Measurements from ENCODE around the gene GPR158. TPM values are rescaled to one million over a fixed set of nuclear protein-coding genes. Genes with fewer than 3 reads are reported as not detected.
"Not testable (repeated sequence)": the region's sequence is repeated elsewhere in the genome, so short reads cannot be mapped to it uniquely, and the experiment has no call there.

Gene GPR158
- total RNA-seq, 1 donor from 2014 or later: 0.52 TPM

DNA sequence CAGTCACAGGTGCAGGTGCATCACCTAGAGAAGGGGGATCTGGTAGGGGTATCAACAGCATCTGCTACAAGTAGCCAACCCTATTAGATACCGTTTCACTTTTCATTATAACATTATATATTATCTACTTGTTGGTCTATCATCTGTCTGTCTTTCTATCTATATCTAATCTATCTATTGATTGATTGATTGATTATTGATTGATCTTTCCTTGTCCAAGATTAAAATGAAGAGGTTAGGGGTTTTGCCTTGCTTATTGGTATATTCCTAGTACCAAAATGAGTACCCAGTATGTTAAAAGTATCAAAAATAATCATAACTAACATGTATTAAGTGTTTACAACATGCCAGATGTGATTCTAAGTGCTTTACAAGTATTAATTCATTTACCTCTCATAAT lies 121.5 kb downstream of the GPR158 start:
- no peaks in the 10 kb centered on the region for H3K9me3 ChIP-seq (ENCODE audit: control insufficient read depth in 3 of 3, low read length in 3 of 3)
- no peaks in the 10 kb centered on the region for H3K27me3 ChIP-seq (ENCODE audit: control insufficient read depth in 3 of 3, insufficient read depth in 3 of 3, low read length in 3 of 3)
- no peaks in the 10 kb centered on the region for H3K4me1 ChIP-seq (ENCODE audit: control insufficient read depth in 3 of 3, insufficient read depth in 3 of 3, low read length in 3 of 3)
- no peak overlapping the region for H3K9ac ChIP-seq (ENCODE audit: low read depth in 1 of 3, low read length in 3 of 3)
- H3K36me3 ChIP-seq (ENCODE audit: control insufficient read depth in 3 of 3, insufficient read depth in 3 of 3, low read length in 3 of 3): no peaks in the 10 kb centered on the region
- no peak overlapping the region for H3K4me3 ChIP-seq (ENCODE audit: low read length in 3 of 3)
- no peak overlapping the region for H3K27ac ChIP-seq (ENCODE audit: low read depth, low read length)

DNA sequence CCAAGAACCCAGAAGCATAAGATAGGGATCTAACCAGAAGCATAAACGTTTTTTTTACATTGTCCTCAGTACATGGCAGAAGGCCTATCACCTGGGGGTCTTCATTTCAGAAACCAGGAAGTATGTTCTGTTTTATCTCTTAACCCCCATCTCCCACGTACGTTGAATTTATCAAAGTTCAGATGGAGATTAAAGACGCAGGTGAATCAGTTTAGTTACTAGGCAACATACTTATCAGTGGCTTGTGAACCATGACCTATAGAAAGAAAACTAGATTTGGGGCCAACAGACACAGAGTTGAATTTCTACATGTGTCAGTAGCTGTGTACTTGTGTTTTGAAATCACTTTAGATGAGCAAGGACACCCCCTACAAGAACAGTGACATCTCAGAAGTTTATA lies 122.7 kb downstream of the GPR158 start:
- no peaks in the 10 kb centered on the region for H3K4me1 ChIP-seq (ENCODE audit: control insufficient read depth in 3 of 3, insufficient read depth in 3 of 3, low read length in 3 of 3)
- no peak overlapping the region for H3K4me3 ChIP-seq (ENCODE audit: low read length in 3 of 3)
- H3K9ac ChIP-seq (ENCODE audit: low read depth in 1 of 3, low read length in 3 of 3): no peak overlapping the region
- no peaks in the 10 kb centered on the region for H3K9me3 ChIP-seq (ENCODE audit: control insufficient read depth in 3 of 3, low read length in 3 of 3)
- H3K36me3 ChIP-seq (ENCODE audit: control insufficient read depth in 3 of 3, insufficient read depth in 3 of 3, low read length in 3 of 3): no peaks in the 10 kb centered on the region
- no peaks in the 10 kb centered on the region for H3K27me3 ChIP-seq (ENCODE audit: control insufficient read depth in 3 of 3, insufficient read depth in 3 of 3, low read length in 3 of 3)
- H3K27ac ChIP-seq (ENCODE audit: low read depth, low read length): no peak overlapping the region

DNA sequence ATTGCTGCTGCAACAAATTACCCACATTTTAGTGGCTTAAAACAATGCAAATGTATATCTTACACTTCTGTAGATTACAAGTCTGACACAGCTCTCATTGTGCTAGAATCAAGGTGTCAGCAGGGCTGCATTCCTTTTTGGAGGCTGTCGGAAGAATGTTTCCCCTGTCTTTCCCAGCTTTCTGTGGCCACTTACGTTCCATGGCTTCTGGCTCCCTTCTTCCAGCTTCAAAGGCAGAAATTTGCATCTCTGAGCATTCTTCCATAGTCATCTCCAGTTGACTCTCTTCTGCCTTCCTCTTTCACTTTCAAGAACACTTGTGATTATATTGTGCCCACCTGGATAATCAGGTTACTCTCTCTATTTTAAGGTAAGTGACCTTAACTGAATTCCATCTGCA lies 125.3 kb downstream of the GPR158 start:
- Histone ChIP-seq H3K4me3 (ENCODE audit: low read length in 3 of 3) (no peak overlapping the region), H3K36me3 (ENCODE audit: control insufficient read depth in 3 of 3, insufficient read depth in 3 of 3, low read length in 3 of 3) (no peaks in the 10 kb centered on the region), H3K27ac (ENCODE audit: low read depth, low read length) (no peak overlapping the region), H3K4me1 (ENCODE audit: control insufficient read depth in 3 of 3, insufficient read depth in 3 of 3, low read length in 3 of 3) (peaks cover 0 to under 1% (median 0%) of the 10 kb centered on the region in 3 donors), H3K9ac (ENCODE audit: low read depth in 1 of 3, low read length in 3 of 3) (no peak overlapping the region), H3K27me3 (ENCODE audit: control insufficient read depth in 3 of 3, insufficient read depth in 3 of 3, low read length in 3 of 3) (no peaks in the 10 kb centered on the region), H3K9me3 (ENCODE audit: control insufficient read depth in 3 of 3, low read length in 3 of 3) (no peaks in the 10 kb centered on the region)

DNA sequence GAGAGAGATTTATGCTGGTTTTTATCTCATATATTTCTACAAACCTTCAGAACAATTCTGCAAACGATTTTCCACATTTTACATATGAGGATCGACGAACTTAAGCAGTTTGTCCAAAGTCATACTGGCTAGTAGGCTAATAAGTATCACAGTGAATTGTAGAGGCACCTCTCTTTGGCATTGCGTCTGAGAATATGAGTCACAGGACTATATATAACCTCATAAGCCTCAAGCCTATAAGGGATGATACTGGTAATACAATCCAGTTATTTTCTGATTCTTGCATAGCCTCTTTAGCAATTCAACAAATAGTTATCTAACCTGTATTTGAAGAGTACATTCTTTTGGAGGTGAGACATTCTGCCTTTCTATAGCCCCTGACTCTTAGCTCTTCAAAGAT lies 129.8 kb downstream of the GPR158 start:
- H3K27ac ChIP-seq (ENCODE audit: low read depth, low read length): peak overlapping the region; percentile 57

DNA sequence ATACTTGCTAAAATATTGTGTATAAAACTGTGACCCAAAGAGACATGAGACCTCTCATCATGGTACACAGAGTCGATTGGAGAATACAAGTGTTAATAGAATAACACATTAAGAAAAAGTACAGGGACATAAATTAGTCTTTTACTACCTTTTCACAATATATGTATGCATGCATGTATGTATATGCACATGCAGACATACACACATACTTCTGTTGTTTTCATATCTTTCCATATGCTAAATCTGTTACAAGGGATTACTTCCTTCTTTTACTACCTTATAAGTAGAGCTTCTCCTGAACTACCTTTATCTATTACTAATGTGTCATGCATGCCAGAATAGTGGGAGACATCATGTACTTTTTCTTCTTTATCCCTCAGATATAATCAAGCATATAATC lies 131.6 kb downstream of the GPR158 start:
- H3K4me1 ChIP-seq (ENCODE audit: control insufficient read depth in 3 of 3, insufficient read depth in 3 of 3, low read length in 3 of 3): peaks cover 0 to 2% (median 0%) of the 10 kb centered on the region in 3 donors
- no peak overlapping the region for H3K9ac ChIP-seq (ENCODE audit: low read depth in 1 of 3, low read length in 3 of 3)
- no peaks in the 10 kb centered on the region for H3K9me3 ChIP-seq (ENCODE audit: control insufficient read depth in 3 of 3, low read length in 3 of 3)
- H3K27ac ChIP-seq (ENCODE audit: low read depth, low read length): no peak overlapping the region
- no peaks in the 10 kb centered on the region for H3K36me3 ChIP-seq (ENCODE audit: control insufficient read depth in 3 of 3, insufficient read depth in 3 of 3, low read length in 3 of 3)
- no peaks in the 10 kb centered on the region for H3K27me3 ChIP-seq (ENCODE audit: control insufficient read depth in 3 of 3, insufficient read depth in 3 of 3, low read length in 3 of 3)
- no peak overlapping the region for H3K4me3 ChIP-seq (ENCODE audit: low read length in 3 of 3)

More for the DNA sequence above, 129.8 kb downstream of the GPR158 start:
- peaks cover 0 to 2% (median 0%) of the 10 kb centered on the region in 3 donors for H3K4me1 ChIP-seq (ENCODE audit: control insufficient read depth in 3 of 3, insufficient read depth in 3 of 3, low read length in 3 of 3)
- no peaks in the 10 kb centered on the region for H3K9me3 ChIP-seq (ENCODE audit: control insufficient read depth in 3 of 3, low read length in 3 of 3)
- H3K27me3 ChIP-seq (ENCODE audit: control insufficient read depth in 3 of 3, insufficient read depth in 3 of 3, low read length in 3 of 3): no peaks in the 10 kb centered on the region
- no peak overlapping the region for H3K4me3 ChIP-seq (ENCODE audit: low read length in 3 of 3)
- no peak overlapping the region for H3K9ac ChIP-seq (ENCODE audit: low read depth in 1 of 3, low read length in 3 of 3)
- no peaks in the 10 kb centered on the region for H3K36me3 ChIP-seq (ENCODE audit: control insufficient read depth in 3 of 3, insufficient read depth in 3 of 3, low read length in 3 of 3)

DNA sequence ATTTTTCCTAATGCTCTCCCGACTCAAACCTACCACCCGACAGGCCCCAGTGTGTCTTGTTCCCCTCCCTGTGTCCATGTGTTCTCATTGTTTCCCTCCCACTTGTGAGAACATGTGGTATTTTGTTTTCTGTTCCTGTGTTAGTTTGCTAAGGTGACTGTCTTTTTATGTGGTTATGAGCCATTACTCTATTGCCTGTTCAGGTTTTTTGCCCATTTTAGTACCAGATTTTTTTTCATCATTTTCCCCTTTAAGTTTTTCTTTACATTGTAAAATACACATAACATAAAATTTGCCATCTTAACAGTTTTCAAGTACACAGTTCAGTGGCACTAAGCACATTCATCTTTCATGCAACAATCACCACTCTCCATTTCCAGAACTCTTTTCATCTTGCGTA lies 133.5 kb downstream of the GPR158 start:
- Histone ChIP-seq H3K36me3 (ENCODE audit: control insufficient read depth in 3 of 3, insufficient read depth in 3 of 3, low read length in 3 of 3) (no peaks in the 10 kb centered on the region), H3K9me3 (ENCODE audit: control insufficient read depth in 3 of 3, low read length in 3 of 3) (no peaks in the 10 kb centered on the region), H3K27ac (ENCODE audit: low read depth, low read length) (no peak overlapping the region), H3K4me3 (ENCODE audit: low read length in 3 of 3) (no peak overlapping the region), H3K27me3 (ENCODE audit: control insufficient read depth in 3 of 3, insufficient read depth in 3 of 3, low read length in 3 of 3) (no peaks in the 10 kb centered on the region), H3K4me1 (ENCODE audit: control insufficient read depth in 3 of 3, insufficient read depth in 3 of 3, low read length in 3 of 3) (peaks cover 0 to 2% (median 0%) of the 10 kb centered on the region in 3 donors), H3K9ac (ENCODE audit: low read depth in 1 of 3, low read length in 3 of 3) (no peak overlapping the region)

DNA sequence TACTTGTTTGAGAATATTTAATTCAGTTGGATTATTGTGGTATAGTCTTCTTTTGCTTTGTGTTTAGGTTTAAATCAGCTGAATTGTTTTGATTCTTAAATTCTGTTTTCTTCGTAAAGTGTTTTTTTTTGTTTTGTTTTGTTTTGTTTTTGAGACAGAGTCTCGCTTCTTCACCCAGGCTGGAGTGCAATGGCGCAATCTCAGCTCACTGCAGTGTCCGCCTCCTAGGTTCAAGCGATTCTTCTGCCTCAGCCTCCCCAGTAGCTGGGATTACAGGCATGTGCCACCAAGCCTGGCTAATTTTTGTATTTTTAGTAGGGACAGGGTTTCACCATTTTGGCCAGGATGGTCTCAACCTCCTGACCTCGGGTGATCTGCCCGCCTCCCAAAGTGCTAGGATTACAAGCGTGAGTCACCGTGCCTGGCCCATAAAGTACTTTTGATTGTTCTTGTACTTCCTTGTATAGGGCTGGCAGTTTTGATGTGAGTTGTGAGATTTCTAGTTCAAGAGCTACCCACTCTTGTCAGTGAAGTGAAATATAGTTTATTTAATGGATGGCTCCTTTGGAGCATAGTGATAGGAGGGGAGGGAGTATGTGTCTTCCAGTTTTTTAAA lies 142.9 kb downstream of the GPR158 start:
- not testable (repeated sequence) for H3K9me3 ChIP-seq (ENCODE audit: control insufficient read depth in 3 of 3, low read length in 3 of 3); H3K4me1 ChIP-seq (ENCODE audit: control insufficient read depth in 3 of 3, insufficient read depth in 3 of 3, low read length in 3 of 3); H3K27me3 ChIP-seq (ENCODE audit: control insufficient read depth in 3 of 3, insufficient read depth in 3 of 3, low read length in 3 of 3); H3K27ac ChIP-seq (ENCODE audit: low read depth, low read length); H3K36me3 ChIP-seq (ENCODE audit: control insufficient read depth in 3 of 3, insufficient read depth in 3 of 3, low read length in 3 of 3); H3K4me3 ChIP-seq (ENCODE audit: low read length in 3 of 3); H3K9ac ChIP-seq (ENCODE audit: low read depth in 1 of 3, low read length in 3 of 3)

DNA sequence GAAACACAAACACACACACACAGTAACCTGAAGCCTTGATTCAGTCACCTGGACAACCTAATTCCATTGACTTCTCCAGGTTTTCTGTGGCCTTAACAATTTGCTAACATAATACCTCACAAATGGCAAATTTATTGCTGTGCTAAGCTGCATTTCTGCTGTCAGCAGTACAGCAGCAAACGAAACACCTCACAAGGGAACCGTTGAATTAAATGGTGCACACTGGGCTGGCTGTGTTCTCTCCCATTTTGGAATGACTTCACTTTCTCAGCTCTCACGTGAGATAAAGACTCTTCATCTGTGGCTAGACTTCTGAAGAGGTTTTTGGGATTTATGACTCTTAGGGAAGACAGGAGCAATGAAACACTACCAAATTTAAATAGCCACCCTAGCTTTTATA lies 152.5 kb downstream of the GPR158 start:
- Histone ChIP-seq H3K36me3 (ENCODE audit: control insufficient read depth in 3 of 3, insufficient read depth in 3 of 3, low read length in 3 of 3) (no peaks in the 10 kb centered on the region), H3K27me3 (ENCODE audit: control insufficient read depth in 3 of 3, insufficient read depth in 3 of 3, low read length in 3 of 3) (no peaks in the 10 kb centered on the region), H3K4me1 (ENCODE audit: control insufficient read depth in 3 of 3, insufficient read depth in 3 of 3, low read length in 3 of 3) (no peaks in the 10 kb centered on the region), H3K9me3 (ENCODE audit: control insufficient read depth in 3 of 3, low read length in 3 of 3) (peaks cover 0 to 5% (median 0%) of the 10 kb centered on the region in 3 donors), H3K4me3 (ENCODE audit: low read length in 3 of 3) (no peak overlapping the region), H3K27ac (ENCODE audit: low read depth, low read length) (no peak overlapping the region), H3K9ac (ENCODE audit: low read depth in 1 of 3, low read length in 3 of 3) (no peak overlapping the region)

DNA sequence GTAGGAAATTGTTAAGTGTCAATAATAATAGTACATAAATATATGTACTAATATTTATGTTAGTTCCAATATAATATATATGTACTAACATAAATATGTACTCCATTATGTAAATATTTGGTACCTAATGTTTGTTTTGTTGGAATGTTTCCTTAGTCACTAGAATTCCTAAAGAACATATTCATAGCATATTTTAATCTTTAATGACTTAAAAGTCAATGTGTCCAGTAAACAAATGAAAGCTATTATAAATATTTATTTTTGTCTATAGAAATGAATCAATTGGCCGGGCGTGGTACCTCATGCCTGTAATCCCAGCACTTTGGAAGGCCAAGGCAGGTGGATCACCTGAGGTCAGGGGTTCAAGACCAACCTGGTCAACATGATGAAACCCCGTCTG lies 153.6 kb downstream of the GPR158 start:
- Histone ChIP-seq H3K9ac (ENCODE audit: low read depth in 1 of 3, low read length in 3 of 3) (no peak overlapping the region), H3K27me3 (ENCODE audit: control insufficient read depth in 3 of 3, insufficient read depth in 3 of 3, low read length in 3 of 3) (no peaks in the 10 kb centered on the region), H3K36me3 (ENCODE audit: control insufficient read depth in 3 of 3, insufficient read depth in 3 of 3, low read length in 3 of 3) (no peaks in the 10 kb centered on the region), H3K4me3 (ENCODE audit: low read length in 3 of 3) (no peak overlapping the region), H3K4me1 (ENCODE audit: control insufficient read depth in 3 of 3, insufficient read depth in 3 of 3, low read length in 3 of 3) (no peaks in the 10 kb centered on the region), H3K9me3 (ENCODE audit: control insufficient read depth in 3 of 3, low read length in 3 of 3) (peaks cover 0 to 5% (median 0%) of the 10 kb centered on the region in 3 donors), H3K27ac (ENCODE audit: low read depth, low read length) (no peak overlapping the region)

DNA sequence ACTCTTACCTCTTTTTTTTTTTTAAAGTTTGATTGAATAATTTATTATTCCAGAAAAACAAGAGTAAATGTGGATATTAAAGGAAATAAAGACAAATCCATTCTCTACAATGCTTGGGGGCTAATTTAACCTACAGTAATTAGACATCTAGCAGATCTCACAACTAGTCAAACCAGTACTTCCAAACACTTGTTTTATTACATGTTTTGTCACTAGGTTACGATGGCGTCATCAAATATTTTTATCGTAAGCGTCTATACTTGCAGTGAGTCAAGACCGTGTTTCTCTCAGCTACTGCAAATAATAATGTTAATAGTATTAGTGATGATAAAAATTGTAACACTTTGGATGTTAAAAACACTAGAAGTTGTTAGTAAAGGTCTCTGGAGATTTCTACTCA lies 154.8 kb downstream of the GPR158 start:
- H3K9me3 ChIP-seq (ENCODE audit: control insufficient read depth in 3 of 3, low read length in 3 of 3); H3K9ac ChIP-seq (ENCODE audit: low read depth in 1 of 3, low read length in 3 of 3); H3K27me3 ChIP-seq (ENCODE audit: control insufficient read depth in 3 of 3, insufficient read depth in 3 of 3, low read length in 3 of 3); H3K4me3 ChIP-seq (ENCODE audit: low read length in 3 of 3); H3K36me3 ChIP-seq (ENCODE audit: control insufficient read depth in 3 of 3, insufficient read depth in 3 of 3, low read length in 3 of 3); H3K27ac ChIP-seq (ENCODE audit: low read depth, low read length); H3K4me1 ChIP-seq (ENCODE audit: control insufficient read depth in 3 of 3, insufficient read depth in 3 of 3, low read length in 3 of 3): not testable (repeated sequence)

Measured in skeletal muscle tissue (tissue), 4 donors.